ENCODE data around the gene CDH10.

Gene CDH10

GRCh38 chr5:24644761-24645160 lies at the start of gene CDH10:
Gene CDH10 (minus strand): TSS chr5:24644978. CDS start chr5:24593490, 51,488 bp downstream.
- DNase-seq (ENCODE audit: low read depth in 2 of 2, low spot score in 1 of 2) = no peak

GRCh38 chr5:24693609-24694008 lies 48.8 kb upstream of the CDH10 start:
- DNase-seq (ENCODE audit: low read depth in 2 of 2, low spot score in 1 of 2) = no peak

- DNase-seq (ENCODE audit: low read depth in 2 of 2, low spot score in 1 of 2) = no peak
Measured at GRCh38 chr5:24691074-24691473, 46.3 kb upstream of the CDH10 start.

- no peak for DNase-seq (ENCODE audit: low read depth in 2 of 2, low spot score in 1 of 2)
Measured at GRCh38 chr5:24681106-24681505, 36.3 kb upstream of the CDH10 start.

- no peak for DNase-seq (ENCODE audit: low read depth in 2 of 2, low spot score in 1 of 2)
Measured at GRCh38 chr5:24668050-24668449, 23.3 kb upstream of the CDH10 start.

GRCh38 chr5:24649531-24649930 lies 4.8 kb upstream of the CDH10 start:
- no peak for DNase-seq (ENCODE audit: low read depth in 2 of 2, low spot score in 1 of 2)

- no peak for DNase-seq (ENCODE audit: low read depth in 2 of 2, low spot score in 1 of 2)
Measured at GRCh38 chr5:24646915-24647314, 2.1 kb upstream of the CDH10 start.

GRCh38 chr5:24645483-24645882 lies 705 bp upstream of the CDH10 start:
- DNase-seq (ENCODE audit: low read depth in 2 of 2, low spot score in 1 of 2) = no peak

GRCh38 chr5:24643880-24644279 lies 898 bp downstream of the CDH10 start:
- DNase-seq (ENCODE audit: low read depth in 2 of 2, low spot score in 1 of 2) = no peak

- DNase-seq (ENCODE audit: low read depth in 2 of 2, low spot score in 1 of 2) = no peak
Measured at GRCh38 chr5:24643156-24643555, 1.6 kb downstream of the CDH10 start.

- DNase-seq (ENCODE audit: low read depth in 2 of 2, low spot score in 1 of 2) = no peak
Measured at GRCh38 chr5:24642022-24642421, 2.8 kb downstream of the CDH10 start.

GRCh38 chr5:24635209-24635608 lies 9.6 kb downstream of the CDH10 start:
- no peak for DNase-seq (ENCODE audit: low read depth in 2 of 2, low spot score in 1 of 2)

- DNase-seq (ENCODE audit: low read depth in 2 of 2, low spot score in 1 of 2) = no peak
Measured at GRCh38 chr5:24633715-24634325, 11.0 kb downstream of the CDH10 start.

GRCh38 chr5:24632353-24632752 lies 12.4 kb downstream of the CDH10 start:
- DNase-seq (ENCODE audit: low read depth in 2 of 2, low spot score in 1 of 2) = no peak

- no peak for DNase-seq (ENCODE audit: low read depth in 2 of 2, low spot score in 1 of 2)
Measured at GRCh38 chr5:24630918-24631317, 13.9 kb downstream of the CDH10 start.

GRCh38 chr5:24629798-24630197 lies 15.0 kb downstream of the CDH10 start:
- no peak for DNase-seq (ENCODE audit: low read depth in 2 of 2, low spot score in 1 of 2)

GRCh38 chr5:24624872-24625271 lies 19.9 kb downstream of the CDH10 start:
- DNase-seq (ENCODE audit: low read depth in 2 of 2, low spot score in 1 of 2) = no peak

- no peak for DNase-seq (ENCODE audit: low read depth in 2 of 2, low spot score in 1 of 2)
Measured at GRCh38 chr5:24623624-24624023, 21.2 kb downstream of the CDH10 start.

- no peak for DNase-seq (ENCODE audit: low read depth in 2 of 2, low spot score in 1 of 2)
Measured at GRCh38 chr5:24623031-24623430, 21.7 kb downstream of the CDH10 start.

GRCh38 chr5:24621792-24622191 lies 23.0 kb downstream of the CDH10 start:
- DNase-seq (ENCODE audit: low read depth in 2 of 2, low spot score in 1 of 2) = no peak

- DNase-seq (ENCODE audit: low read depth in 2 of 2, low spot score in 1 of 2) = no peak
Measured at GRCh38 chr5:24616566-24616965, 28.2 kb downstream of the CDH10 start.

- no peak for DNase-seq (ENCODE audit: low read depth in 2 of 2, low spot score in 1 of 2)
Measured at GRCh38 chr5:24615159-24615558, 29.6 kb downstream of the CDH10 start.

GRCh38 chr5:24609706-24610105 lies 35.1 kb downstream of the CDH10 start:
- DNase-seq (ENCODE audit: low read depth in 2 of 2, low spot score in 1 of 2) = no peak

- DNase-seq (ENCODE audit: low read depth in 2 of 2, low spot score in 1 of 2) = no peak
Measured at GRCh38 chr5:24606971-24607370, 37.8 kb downstream of the CDH10 start.

All from stimulated activated CD8-positive, alpha-beta memory T cell treated with anti-CD3 and anti-CD28 coated beads, Interleukin-4, amount 100 ng/mL, for 1 hour (primary cell).